WTC11 (cell line): ENCODE data around the gene STK24. TPM values are rescaled to one million over a fixed set of nuclear protein-coding genes. Genes with fewer than 3 reads are reported as not detected.
A peak's percentile ranks its signal among the peaks of the same experiment; 100 is the strongest.

Experiments used
- ATAC-seq: fragments of 200-7000 bp; cut with Tn5 transposase; 2 replicates; pipeline ENCODE4 v1.10.0; 2021; ENCODE audit warnings: mild to moderate bottlenecking, moderate library complexity
- CTCF ChIA-PET: fragments of 300-600 bp; sonication (Branson Sonifier 250); formaldehyde crosslinking; loops from one replicate; lab custom pipeline; 2021; ENCODE audit warnings: antibody characterized with exemption; lab: Charles Lee
- POLR2A ChIA-PET: fragments of 350-600 bp; sonication (Branson Sonifier 250); formaldehyde crosslinking; loops from one replicate; lab custom pipeline; 2021; ENCODE audit warnings: antibody characterized with exemption; lab: Charles Lee
- DNase-seq: peaks from one replicate; pipeline ENCODE4 v3.0.0; 2021; ENCODE audit warnings: low spot score
- H3K27ac Mint-ChIP-seq: 2 replicates; pipeline ENCODE4 v1.8.0; 2021; ENCODE audit warnings: mixed read lengths
- H3K27me3 Mint-ChIP-seq: 2 replicates; pipeline ENCODE4 v1.8.0; 2021; ENCODE audit warnings: low read depth, mild to moderate bottlenecking, moderate library complexity, mixed read lengths
- H3K36me3 Mint-ChIP-seq: 2 replicates; pipeline ENCODE4 v1.8.0; 2021; ENCODE audit warnings: mixed read lengths
- H3K4me1 Mint-ChIP-seq: 2 replicates; pipeline ENCODE4 v1.8.0; 2022; ENCODE audit warnings: mixed read lengths
- H3K4me3 Mint-ChIP-seq: 2 replicates; pipeline ENCODE4 v1.8.0; 2021; ENCODE audit warnings: mild to moderate bottlenecking, moderate library complexity, mixed read lengths
- H3K9me3 Mint-ChIP-seq: 2 replicates; pipeline ENCODE4 v1.8.0; 2021; ENCODE audit warnings: mixed read lengths
- ETV6 ChIP-seq: sonication (generic); formaldehyde crosslinking; IDR thresholded peaks from 2 replicates; pipeline ENCODE4 v1.8.1; 2022; ENCODE audit warnings: mild to moderate bottlenecking, missing genetic modification reagents
- FOXK1 ChIP-seq: sonication (generic); formaldehyde crosslinking; IDR thresholded peaks from 2 replicates; pipeline ENCODE4 v1.8.0; 2022; ENCODE audit warnings: mild to moderate bottlenecking, moderate library complexity, missing genetic modification reagents
- FOXP1 ChIP-seq: sonication (generic); formaldehyde crosslinking; IDR thresholded peaks from 2 replicates; pipeline ENCODE4 v1.8.0; 2022; ENCODE audit warnings: missing genetic modification reagents, mild to moderate bottlenecking, moderate library complexity, borderline replicate concordance
- NFE2L1 ChIP-seq: sonication (generic); formaldehyde crosslinking; IDR thresholded peaks from 2 replicates; pipeline ENCODE4 v1.8.1; 2023; ENCODE audit warnings: missing genetic modification reagents
- total RNA-seq: library from RNA; stranded (reverse); gene quantifications from 3 replicates; pipeline ENCODE4 v1.2.3, GENCODE V29; 2021
- TF ChIP-seq, protein P1 (sequence below): sonication (generic); formaldehyde crosslinking; IDR thresholded peaks from 2 replicates; pipeline ENCODE4 v1.8.1; 2023; ENCODE audit warnings: mild to moderate bottlenecking, moderate library complexity, missing genetic modification reagents
- TF ChIP-seq, protein P2 (sequence below): sonication (generic); formaldehyde crosslinking; IDR thresholded peaks from 2 replicates; pipeline ENCODE4 v1.8.1; 2023; ENCODE audit warnings: mild to moderate bottlenecking, missing genetic modification reagents, moderate library complexity
- TF ChIP-seq, protein P3 (sequence below): sonication (generic); formaldehyde crosslinking; IDR thresholded peaks from 2 replicates; pipeline ENCODE4 v1.8.1; 2022; ENCODE audit warnings: mild to moderate bottlenecking, moderate library complexity, missing genetic modification reagents
- TF ChIP-seq, protein P4 (sequence below): fragments of 250-450 bp; sonication (Bioruptor Pico); conservative IDR thresholded peaks from 2 replicates; pipeline ENCODE4 v1.9.0; 2021; ENCODE audit warnings: mild to moderate bottlenecking
- TF ChIP-seq, protein P5 (sequence below): sonication (generic); formaldehyde crosslinking; IDR thresholded peaks from 2 replicates; pipeline ENCODE4 v1.8.0; 2022; ENCODE audit warnings: missing genetic modification reagents
- TF ChIP-seq, protein P6 (sequence below): sonication (generic); formaldehyde crosslinking; conservative IDR thresholded peaks from 2 replicates; pipeline ENCODE4 v1.8.1; 2023; ENCODE audit warnings: mild to moderate bottlenecking, low read depth, missing genetic modification reagents, moderate library complexity

STK24 gene
- total RNA-seq, 1 experiment from 2014 or later: 138 TPM

DNA sequence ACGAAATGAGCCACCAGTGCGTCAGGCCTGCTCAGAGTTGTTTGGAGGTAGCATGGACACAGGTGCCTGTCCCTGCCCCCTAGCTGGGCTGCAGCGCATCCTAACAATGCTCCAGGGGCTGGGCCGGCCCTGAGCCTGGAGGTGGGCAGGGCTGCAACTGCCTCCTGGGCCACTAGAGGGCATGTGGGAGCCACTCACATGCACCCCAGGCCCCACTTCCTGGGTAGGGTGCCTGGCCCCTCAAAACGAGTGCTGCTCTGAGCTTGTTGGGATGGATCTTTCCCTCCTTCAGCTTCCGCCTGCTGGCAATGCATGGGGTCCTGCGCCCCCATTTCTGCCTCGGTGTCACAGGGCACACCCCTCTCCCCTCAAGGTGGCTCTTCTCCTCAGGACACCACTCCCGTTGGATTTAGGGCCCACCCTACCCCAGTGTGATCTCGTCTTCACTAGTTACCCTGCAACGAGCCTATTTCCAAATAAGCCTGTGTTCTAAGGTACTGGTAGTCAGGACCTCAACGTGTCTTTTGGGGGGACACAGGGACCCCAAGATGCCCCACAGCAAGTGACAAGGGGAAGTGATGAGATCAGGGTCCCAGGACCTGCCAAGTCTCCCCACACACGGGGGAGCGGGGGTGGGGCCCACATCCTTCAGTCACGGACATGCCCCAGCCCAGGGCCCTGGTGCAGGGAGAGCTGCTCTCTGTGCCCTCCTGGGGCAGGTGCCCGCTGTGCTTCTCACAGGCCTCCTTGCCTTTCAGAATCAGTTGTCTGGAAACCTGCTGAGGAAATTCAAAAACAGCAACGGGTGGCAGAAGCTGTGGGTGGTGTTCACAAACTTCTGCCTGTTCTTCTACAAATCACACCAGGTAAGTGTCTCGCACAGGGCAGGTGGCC, 131.3 kb downstream of the STK24 start (continued):
- TF ChIP-seq, protein P1, sequence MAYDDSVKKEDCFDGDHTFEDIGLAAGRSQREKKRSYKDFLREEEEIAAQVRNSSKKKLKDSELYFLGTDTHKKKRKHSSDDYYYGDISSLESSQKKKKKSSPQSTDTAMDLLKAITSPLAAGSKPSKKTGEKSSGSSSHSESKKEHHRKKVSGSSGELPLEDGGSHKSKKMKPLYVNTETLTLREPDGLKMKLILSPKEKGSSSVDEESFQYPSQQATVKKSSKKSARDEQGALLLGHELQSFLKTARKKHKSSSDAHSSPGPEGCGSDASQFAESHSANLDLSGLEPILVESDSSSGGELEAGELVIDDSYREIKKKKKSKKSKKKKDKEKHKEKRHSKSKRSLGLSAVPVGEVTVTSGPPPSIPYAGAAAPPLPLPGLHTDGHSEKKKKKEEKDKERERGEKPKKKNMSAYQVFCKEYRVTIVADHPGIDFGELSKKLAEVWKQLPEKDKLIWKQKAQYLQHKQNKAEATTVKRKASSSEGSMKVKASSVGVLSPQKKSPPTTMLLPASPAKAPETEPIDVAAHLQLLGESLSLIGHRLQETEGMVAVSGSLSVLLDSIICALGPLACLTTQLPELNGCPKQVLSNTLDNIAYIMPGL (CRISPR knock-in tag): no peak
- TF ChIP-seq, protein P2, sequence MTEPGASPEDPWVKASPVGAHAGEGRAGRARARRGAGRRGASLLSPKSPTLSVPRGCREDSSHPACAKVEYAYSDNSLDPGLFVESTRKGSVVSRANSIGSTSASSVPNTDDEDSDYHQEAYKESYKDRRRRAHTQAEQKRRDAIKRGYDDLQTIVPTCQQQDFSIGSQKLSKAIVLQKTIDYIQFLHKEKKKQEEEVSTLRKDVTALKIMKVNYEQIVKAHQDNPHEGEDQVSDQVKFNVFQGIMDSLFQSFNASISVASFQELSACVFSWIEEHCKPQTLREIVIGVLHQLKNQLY (CRISPR knock-in tag): no peak
- TF ChIP-seq FOXP1 (CRISPR knock-in tag): no peak
- TF ChIP-seq, protein P3, sequence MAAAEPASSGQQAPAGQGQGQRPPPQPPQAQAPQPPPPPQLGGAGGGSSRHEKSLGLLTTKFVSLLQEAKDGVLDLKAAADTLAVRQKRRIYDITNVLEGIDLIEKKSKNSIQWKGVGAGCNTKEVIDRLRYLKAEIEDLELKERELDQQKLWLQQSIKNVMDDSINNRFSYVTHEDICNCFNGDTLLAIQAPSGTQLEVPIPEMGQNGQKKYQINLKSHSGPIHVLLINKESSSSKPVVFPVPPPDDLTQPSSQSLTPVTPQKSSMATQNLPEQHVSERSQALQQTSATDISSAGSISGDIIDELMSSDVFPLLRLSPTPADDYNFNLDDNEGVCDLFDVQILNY (CRISPR knock-in tag): 0 out of 2 replicates have a peak, but pooled peaks have one; percentile 19
- TF ChIP-seq, protein P4, sequence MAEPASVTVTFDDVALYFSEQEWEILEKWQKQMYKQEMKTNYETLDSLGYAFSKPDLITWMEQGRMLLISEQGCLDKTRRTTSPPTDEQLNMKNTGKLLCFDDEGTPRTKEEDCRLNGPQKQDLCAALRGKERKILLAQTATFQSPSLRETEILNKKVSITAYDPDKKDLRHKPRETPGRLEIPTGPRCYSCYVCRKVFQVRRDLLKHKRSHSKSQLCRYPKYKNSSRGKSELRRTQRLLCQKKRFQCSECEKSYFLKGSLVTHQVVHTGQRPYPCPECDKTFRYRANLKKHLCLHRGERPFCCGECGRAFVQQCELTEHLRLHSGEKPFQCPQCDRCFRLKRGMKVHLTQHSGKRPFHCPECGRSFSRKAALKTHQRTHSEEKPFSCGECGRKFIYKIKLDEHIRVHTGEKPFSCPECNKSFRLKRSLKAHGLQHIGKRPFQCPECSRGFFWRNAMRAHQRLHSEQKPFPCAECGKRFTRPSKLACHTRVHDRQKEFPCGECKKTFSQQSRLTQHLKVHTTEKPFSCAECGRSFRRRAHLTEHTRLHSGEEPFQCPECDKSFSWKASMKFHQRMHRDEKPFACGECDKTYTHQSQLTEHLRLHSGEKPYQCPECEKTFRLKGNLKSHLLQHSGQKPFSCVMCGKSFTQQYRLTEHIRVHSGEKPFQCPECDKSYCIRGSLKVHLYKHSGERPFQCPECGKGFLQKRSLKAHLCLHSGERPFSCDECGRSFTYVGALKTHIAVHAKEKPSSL (CRISPR knock-in tag): no peak
- TF ChIP-seq FOXK1 (CRISPR knock-in tag): 0 out of 2 replicates have a peak, but pooled peaks have one; percentile 43
- TF ChIP-seq, protein P5, sequence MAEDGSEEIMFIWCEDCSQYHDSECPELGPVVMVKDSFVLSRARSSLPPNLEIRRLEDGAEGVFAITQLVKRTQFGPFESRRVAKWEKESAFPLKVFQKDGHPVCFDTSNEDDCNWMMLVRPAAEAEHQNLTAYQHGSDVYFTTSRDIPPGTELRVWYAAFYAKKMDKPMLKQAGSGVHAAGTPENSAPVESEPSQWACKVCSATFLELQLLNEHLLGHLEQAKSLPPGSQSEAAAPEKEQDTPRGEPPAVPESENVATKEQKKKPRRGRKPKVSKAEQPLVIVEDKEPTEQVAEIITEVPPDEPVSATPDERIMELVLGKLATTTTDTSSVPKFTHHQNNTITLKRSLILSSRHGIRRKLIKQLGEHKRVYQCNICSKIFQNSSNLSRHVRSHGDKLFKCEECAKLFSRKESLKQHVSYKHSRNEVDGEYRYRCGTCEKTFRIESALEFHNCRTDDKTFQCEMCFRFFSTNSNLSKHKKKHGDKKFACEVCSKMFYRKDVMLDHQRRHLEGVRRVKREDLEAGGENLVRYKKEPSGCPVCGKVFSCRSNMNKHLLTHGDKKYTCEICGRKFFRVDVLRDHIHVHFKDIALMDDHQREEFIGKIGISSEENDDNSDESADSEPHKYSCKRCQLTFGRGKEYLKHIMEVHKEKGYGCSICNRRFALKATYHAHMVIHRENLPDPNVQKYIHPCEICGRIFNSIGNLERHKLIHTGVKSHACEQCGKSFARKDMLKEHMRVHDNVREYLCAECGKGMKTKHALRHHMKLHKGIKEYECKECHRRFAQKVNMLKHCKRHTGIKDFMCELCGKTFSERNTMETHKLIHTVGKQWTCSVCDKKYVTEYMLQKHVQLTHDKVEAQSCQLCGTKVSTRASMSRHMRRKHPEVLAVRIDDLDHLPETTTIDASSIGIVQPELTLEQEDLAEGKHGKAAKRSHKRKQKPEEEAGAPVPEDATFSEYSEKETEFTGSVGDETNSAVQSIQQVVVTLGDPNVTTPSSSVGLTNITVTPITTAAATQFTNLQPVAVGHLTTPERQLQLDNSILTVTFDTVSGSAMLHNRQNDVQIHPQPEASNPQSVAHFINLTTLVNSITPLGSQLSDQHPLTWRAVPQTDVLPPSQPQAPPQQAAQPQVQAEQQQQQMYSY (CRISPR knock-in tag): no peak

DNA sequence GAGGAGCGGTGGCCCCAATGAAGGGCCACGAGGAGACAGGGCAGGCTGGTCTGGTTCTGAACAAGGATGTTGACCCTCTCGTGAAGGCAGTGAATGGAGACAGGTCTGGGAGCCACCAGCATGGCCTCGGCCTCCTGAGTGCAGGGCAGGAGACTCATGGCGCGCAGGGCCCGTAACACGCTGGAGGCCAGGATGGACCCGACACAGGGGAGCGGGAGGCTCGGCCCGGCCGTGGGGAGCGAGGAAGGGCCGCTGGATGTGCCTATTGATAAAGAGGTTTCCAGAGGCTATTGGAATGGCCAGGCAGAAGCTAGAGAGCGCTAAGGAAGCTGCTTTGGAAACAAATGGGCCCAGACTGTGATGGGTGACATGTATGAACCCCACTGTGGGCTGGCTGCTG, 132.5 kb downstream of the STK24 start:
- Mint-ChIP-seq H3K4me3 (no peak overlapping the region), H3K9me3 (no peaks in the 10 kb centered on the region), H3K27me3 (no peaks in the 10 kb centered on the region), H3K27ac (peak overlapping the region; percentile 34; the same call in 1 of the 2 replicates), H3K36me3 (peaks cover 36% of the 10 kb centered on the region), H3K4me1 (peaks cover 12% of the 10 kb centered on the region)
- ChIA-PET CTCF (interaction anchor here (0.5 to 4.4 kb wide), 26 partner anchors 7 to 418 kb away, joined by 3 to 67 read pairs (median 8); partner anchors contain the start of gene STK24), POLR2A (no interaction called here)
- ATAC-seq: no peak
- no peak for DNase-seq
- no peak for TF ChIP-seq ETV6 (CRISPR knock-in tag)
- TF ChIP-seq, protein P6, sequence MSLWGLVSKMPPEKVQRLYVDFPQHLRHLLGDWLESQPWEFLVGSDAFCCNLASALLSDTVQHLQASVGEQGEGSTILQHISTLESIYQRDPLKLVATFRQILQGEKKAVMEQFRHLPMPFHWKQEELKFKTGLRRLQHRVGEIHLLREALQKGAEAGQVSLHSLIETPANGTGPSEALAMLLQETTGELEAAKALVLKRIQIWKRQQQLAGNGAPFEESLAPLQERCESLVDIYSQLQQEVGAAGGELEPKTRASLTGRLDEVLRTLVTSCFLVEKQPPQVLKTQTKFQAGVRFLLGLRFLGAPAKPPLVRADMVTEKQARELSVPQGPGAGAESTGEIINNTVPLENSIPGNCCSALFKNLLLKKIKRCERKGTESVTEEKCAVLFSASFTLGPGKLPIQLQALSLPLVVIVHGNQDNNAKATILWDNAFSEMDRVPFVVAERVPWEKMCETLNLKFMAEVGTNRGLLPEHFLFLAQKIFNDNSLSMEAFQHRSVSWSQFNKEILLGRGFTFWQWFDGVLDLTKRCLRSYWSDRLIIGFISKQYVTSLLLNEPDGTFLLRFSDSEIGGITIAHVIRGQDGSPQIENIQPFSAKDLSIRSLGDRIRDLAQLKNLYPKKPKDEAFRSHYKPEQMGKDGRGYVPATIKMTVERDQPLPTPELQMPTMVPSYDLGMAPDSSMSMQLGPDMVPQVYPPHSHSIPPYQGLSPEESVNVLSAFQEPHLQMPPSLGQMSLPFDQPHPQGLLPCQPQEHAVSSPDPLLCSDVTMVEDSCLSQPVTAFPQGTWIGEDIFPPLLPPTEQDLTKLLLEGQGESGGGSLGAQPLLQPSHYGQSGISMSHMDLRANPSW (CRISPR knock-in tag): no peak
- no peak for TF ChIP-seq NFE2L1 (CRISPR knock-in tag)
